Stimulated activated CD4-positive, alpha-beta T cell treated with anti-CD3 and anti-CD28 coated beads, Interleukin-4, amount 100 ng/mL, for 48 hours (primary cell): ENCODE results near the gene TMEM135.
A peak's percentile ranks its signal among the peaks of the same experiment; 100 is the strongest.

Experiments used
- DNase-seq, 2 donors: peaks; one replicate each; pipeline ENCODE4 v3.0.0-alpha.2; 2020; ENCODE audit warnings: low read depth in 2 of 2

The TMEM135 gene

DNA sequence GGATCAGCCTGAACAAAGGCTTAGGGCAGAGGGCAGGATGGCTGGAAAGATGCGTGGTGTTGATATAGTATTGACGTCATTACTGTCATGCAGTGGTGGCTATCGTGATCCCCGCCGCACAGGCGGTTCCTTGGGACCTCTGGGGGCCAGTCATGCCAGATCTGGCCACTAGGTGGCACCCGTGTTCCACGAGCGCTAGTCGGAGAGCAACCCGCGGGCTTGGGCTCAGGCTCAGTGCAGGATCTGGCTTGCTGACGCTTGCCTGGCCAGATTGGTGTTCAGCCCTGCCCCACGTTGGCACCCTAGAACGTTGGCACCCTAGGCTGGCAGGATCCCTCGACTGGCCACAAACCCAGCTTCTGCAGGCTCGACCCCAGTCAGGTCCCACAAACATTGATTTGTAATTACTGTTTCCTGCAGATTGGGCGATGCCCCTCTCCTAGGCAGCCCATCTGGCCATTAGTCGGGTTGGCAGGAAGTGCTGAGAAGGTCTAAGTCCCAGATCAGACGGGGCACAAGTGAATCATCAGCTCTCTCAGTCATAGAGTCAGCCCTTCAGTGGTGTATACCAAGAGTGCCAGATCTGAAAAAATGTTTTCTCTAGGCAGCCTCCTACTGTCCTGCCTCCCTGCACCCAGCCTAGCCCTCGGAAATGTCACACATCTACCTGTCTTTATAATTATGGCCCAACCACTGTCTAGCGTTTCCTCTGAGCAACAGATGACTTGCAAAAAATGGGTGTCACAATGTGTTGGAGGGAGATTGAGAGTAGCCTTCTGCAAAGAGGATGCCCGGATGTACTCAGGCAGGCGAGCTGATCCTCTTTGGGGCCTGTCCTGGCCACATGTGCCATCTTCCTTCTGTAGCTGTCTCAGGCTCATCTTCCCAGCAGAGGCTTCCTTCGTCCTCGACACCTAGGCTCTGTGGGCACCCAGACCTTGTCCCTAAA, 315.3 kb downstream of the TMEM135 start:
- peak; percentile 74 to 89 for DNase-seq

- DNase-seq, result no peak
Observed at GRCh38 chr11:87353771-87354345, 316.1 kb downstream of the TMEM135 start.

DNA sequence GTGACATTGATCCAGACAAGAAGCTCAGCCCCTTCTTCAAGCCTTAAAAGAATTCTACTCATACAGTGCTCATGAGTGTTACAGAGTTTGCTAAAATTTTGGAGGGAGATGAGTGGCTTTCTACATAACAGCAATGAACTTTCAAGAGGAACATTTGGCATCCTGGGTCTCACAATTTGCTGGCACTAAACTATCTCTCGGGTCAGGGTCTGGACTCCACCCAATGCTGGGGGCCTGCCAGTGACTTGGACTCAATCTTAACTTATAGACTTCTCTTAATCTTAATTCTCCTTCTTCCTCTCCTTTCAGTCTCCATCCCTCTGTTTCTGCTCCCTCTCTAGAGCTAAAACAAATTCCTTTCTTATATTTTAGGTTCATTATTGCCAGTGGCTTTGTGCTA, 317.9 kb downstream of the TMEM135 start:
- DNase-seq, result no peak

DNA sequence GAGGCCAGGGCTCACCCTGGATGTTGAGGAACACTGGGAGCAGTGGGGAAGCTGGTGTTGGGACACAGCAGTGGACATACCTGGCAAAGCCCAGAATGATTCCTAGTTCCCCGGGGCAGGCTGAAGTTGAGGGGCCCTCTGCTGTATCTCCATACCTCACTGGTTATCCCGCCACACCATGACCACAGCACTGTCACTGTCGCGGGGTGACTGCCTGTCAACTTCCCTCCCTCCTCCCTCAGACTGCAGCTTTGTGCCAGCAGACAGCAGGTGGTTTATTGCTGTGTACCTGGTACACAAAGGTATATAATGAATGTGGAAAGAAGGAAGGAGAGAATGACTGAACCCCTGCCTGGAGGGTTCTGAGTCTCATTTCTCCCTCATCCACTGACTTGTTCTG, 318.7 kb downstream of the TMEM135 start:
- DNase-seq, result no peak

DNA sequence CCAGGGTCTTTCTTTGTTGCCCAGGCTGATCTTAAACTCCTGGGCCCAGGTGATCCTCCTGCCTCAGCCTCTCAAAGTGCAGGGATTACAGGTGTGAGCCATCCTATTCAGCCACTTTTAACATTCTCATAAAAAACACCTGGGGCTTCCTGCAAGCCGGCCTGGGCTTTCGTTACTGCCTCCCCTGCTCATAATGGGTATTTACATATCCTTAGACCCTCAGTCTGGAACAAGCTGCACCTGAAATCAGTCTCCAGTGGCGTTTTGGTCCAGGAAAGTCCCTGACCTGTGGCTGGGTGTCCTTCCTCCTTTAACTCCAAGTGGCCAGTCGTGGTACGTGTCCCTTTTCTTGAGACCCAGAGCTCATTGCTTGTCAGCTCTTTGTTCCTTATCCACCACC, 320.7 kb downstream of the TMEM135 start:
- no peak for DNase-seq

- no peak for DNase-seq
Observed at GRCh38 chr11:87359401-87359800, 321.7 kb downstream of the TMEM135 start.

DNA sequence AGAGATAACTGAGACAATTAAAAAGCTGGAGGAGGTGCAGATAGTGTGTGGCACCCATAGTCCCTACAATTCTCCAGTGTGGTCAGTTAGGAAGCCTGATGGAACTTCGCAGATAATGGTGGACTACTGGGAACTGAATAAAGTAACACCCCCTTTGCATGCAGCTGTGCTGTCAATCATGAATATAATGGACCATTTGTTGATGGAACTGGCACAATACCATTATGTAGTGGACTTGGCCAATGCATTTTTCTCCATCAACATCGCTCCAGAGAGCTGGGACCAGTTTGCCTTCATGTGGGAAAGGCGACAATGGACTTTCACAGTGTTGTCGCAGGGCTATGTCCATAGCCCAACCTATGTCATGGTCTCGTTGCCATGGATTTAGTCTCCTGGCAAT, 324.2 kb downstream of the TMEM135 start:
- no peak for DNase-seq

DNA sequence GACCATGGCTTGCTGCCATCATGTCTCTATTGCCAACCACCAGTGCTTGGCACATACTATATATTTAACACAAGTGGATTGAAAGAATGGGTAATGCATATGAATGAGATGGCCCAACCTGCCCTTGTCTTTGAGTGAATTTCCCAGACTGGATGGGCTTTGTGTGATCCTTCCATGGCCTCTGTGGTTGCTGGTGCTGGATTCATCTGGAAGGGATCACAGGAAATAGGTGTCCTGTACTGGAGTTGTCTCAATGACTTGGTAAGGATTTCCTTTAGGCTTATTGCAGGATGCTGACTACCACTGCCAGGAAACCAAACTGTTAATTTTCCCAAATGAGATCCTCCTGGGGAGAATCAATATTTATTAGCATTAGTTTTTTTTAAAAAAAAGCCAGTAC, 328.6 kb downstream of the TMEM135 start:
- no peak for DNase-seq

DNA sequence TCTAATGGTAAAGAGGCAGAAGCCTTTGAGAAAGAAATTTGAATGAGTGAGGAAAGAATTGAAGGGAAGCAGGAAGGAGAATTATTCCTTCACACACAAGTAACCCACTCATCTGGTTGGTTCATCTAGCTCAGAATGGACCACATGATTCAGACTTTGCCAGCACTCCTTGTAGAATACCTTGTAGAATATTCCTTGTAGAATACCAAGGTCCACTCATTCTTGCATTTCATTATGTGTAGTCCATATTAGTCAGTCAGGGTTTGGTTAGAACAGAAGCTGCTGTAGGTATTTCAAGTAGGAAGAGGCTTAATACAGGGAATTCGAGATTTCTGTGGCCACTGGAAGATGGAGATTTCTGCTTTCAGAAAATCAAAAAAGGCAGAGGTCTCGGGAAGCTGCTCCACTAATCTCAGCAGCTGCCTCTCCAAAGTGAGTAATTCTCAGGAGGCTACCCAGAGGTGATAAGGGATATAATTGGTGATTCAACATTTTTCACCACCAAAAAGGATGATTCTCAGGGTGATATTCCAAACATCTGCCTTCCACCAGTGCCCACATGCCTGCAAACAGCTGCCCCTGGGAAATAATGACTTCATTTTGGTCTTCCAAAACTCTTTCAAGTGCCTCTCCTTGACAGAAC, 329.1 kb downstream of the TMEM135 start:
- DNase-seq, result no peak

DNA sequence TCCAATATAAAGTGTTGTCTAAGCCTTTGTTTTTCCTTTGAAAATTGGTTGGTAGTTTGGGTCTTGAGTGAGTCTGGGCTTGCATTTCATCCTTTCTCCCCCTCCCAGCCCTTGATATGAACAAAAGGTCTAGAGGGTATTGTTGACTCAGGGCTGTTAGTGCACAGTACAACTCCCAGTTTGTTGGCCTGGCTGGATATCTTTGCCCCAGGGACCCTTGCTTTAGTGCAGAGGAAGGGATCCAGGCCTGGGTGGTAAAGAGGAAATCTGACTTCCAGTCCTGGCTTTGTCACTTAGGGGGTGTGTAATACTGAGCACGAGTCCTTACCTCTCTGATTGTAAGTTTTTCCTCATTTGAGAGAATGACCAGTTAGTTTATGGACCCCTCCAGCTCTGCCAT, 330.4 kb downstream of the TMEM135 start:
- DNase-seq, result no peak

- DNase-seq, result no peak
Observed at GRCh38 chr11:87368858-87369480, 331.2 kb downstream of the TMEM135 start.

DNA sequence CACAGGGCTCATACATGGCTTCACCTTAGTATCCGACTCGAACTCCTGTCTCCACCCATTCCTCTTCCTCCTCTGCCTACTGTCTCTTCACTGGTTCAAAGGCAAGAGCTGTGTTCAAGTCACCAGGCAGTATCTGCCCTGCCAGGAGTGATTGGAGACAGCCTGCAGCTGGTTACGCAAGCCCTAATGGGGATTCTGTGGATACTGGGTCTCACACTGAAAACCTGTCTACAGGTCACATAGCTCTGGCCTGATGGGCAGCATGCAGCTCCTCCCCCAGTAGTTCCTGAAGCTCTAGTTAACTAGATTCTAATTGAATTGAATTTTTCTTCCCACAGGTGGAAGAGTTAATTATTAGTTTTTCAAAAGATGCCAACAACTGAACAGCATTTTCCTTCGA, 332.2 kb downstream of the TMEM135 start:
- no peak for DNase-seq

- DNase-seq, result no peak
Observed at GRCh38 chr11:87372065-87372464, 334.3 kb downstream of the TMEM135 start.
